22Rv1 (cell line): ENCODE results near the gene AGAP2.
"Not testable (repeated sequence)": the region's sequence is repeated elsewhere in the genome, so short reads cannot be mapped to it uniquely, and the experiment has no call there.

Experiments used
- H3K27ac ChIP-seq: fragments of 450-650 bp; 2 replicates; pipeline ENCODE4 v1.5.1; 2017
- CTCF ChIP-seq: fragments of 450-650 bp; IDR thresholded peaks from 2 replicates; pipeline ENCODE4 v1.5.1; 2017; ENCODE audit warnings: mild to moderate bottlenecking
- ZFX ChIP-seq: fragments of 450-650 bp; IDR thresholded peaks from 2 replicates; pipeline ENCODE4 v1.6.1; 2017; ENCODE audit warnings: antibody characterized with exemption, borderline replicate concordance

AGAP2 gene

GRCh38 chr12:57693317-57693658 lies 45.3 kb downstream of the AGAP2 start:
- H3K27ac ChIP-seq = peak overlapping the region; percentile 15
- no peak for TF ChIP-seq CTCF
- TF ChIP-seq ZFX = no peak

GRCh38 chr12:57692500-57692899 lies 46.0 kb downstream of the AGAP2 start:
- no peak for TF ChIP-seq ZFX
- no peak for TF ChIP-seq CTCF
- H3K27ac ChIP-seq = no peak overlapping the region

GRCh38 chr12:57688931-57689330 lies 49.6 kb downstream of the AGAP2 start:
- TF ChIP-seq CTCF = no peak
- TF ChIP-seq ZFX = no peak
- H3K27ac ChIP-seq = no peak overlapping the region

- no peak for TF ChIP-seq ZFX
- no peak for TF ChIP-seq CTCF
- no peak overlapping the region for H3K27ac ChIP-seq
Measured at GRCh38 chr12:57687862-57688261, 50.7 kb downstream of the AGAP2 start.

- TF ChIP-seq CTCF = no peak
- TF ChIP-seq ZFX = no peak
- H3K27ac ChIP-seq = no peak overlapping the region
Measured at GRCh38 chr12:57679697-57680096, 58.8 kb downstream of the AGAP2 start.

- H3K27ac ChIP-seq = not testable (repeated sequence)
Measured at GRCh38 chr12:57677947-57678346, 60.6 kb downstream of the AGAP2 start.

GRCh38 chr12:57674691-57675090 lies 63.9 kb downstream of the AGAP2 start:
- no peak overlapping the region for H3K27ac ChIP-seq
- TF ChIP-seq CTCF = no peak
- no peak for TF ChIP-seq ZFX
